Measurements from ENCODE around the gene CREB5. TPM values are rescaled to one million over a fixed set of nuclear protein-coding genes. Genes with fewer than 3 reads are reported as not detected.

The CREB5 gene
- total and polyA plus RNA-seq, 2 of the 8 experiments (the other 6 are each of a cell fraction or from before 2014, with no cell fraction given): 2.4 to 2.7 TPM

DNA sequence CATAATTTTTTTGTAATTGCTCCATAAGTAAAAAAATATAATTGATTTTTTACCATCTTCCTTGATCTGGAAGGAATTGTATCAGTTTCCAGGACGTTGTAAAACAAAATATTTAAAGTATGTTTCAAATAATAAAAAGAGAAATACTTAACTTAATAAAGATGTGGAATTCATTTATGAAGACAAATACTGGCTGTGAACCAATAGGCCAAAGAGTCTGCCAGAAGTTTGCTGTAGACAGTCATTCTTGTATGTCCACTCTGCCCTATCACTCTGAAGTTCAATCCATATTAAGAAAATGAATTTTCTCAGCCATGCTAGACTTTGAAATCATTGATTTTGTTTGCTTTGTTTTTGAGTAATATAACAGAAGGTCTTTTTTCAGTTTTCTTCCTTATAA lies 289.4 kb downstream of the CREB5 start:
- Histone ChIP-seq H4K5ac (ENCODE audit: insufficient read length, low read depth, low read length) (no peak overlapping the region), H3K79me2 (ENCODE audit: control insufficient read depth in 1 of 2, insufficient read depth in 2 of 2, low read length in 2 of 2) (no peaks in the 10 kb centered on the region), H2BK20ac (ENCODE audit: low read length) (no peak overlapping the region), H2AFZ (ENCODE audit: low read length) (no peak overlapping the region), H3K23ac (ENCODE audit: insufficient read length) (no peak overlapping the region), H3K4me3 (ENCODE audit: extremely low read depth in 1 of 4, insufficient read depth in 2 of 4, low read depth in 3 of 4, low read length in 4 of 4) (no peak overlapping the region), H2BK120ac (replicated peaks; ENCODE audit: low read depth, low read length) (no peak overlapping the region), H3K4me1 (replicated peaks in 1 of 4; ENCODE audit: control insufficient read depth in 3 of 4, insufficient read depth in 4 of 4, low read length in 3 of 4) (no peaks in the 10 kb centered on the region), H4K8ac (ENCODE audit: extremely low read depth, insufficient read depth, low read length) (no peak overlapping the region), H4K91ac (replicated peaks; ENCODE audit: insufficient read length, low read length) (no peak overlapping the region), H3K23me2 (ENCODE audit: low read depth, low read length) (no peaks in the 10 kb centered on the region), H2BK15ac (ENCODE audit: low read length) (no peak overlapping the region), H3K27ac (ENCODE audit: low read depth, low read length) (no peak overlapping the region), H3K4me2 (ENCODE audit: insufficient read depth in 1 of 2, low read depth in 2 of 2, low read length in 2 of 2) (no peak overlapping the region), H3K56ac (replicated peaks; ENCODE audit: insufficient read length, low read depth, low read length) (no peak overlapping the region), H3K18ac (ENCODE audit: extremely low read depth, low read length) (no peak overlapping the region), H3K9me3 (ENCODE audit: insufficient read depth in 2 of 2, low read depth in 1 of 2, low read length in 1 of 2) (no peaks in the 10 kb centered on the region), H2BK12ac (ENCODE audit: low read depth, low read length) (no peak overlapping the region), H4K20me1 (replicated peaks in 1 of 2; ENCODE audit: control insufficient read depth in 1 of 2, insufficient read depth in 2 of 2, low read length in 2 of 2) (no peaks in the 10 kb centered on the region), H3K79me1 (ENCODE audit: low read depth, low read length) (no peaks in the 10 kb centered on the region), H2BK5ac (ENCODE audit: low read depth, low read length) (no peak overlapping the region), H3K14ac (ENCODE audit: insufficient read length) (no peak overlapping the region), H2AK5ac (ENCODE audit: low read depth, low read length) (no peak overlapping the region), H3K9ac (replicated peaks in 1 of 4; ENCODE audit: extremely low read depth in 1 of 4, low read depth in 3 of 4, low read length in 3 of 4) (no peak overlapping the region), H3K36me3 (ENCODE audit: control insufficient read depth in 2 of 4, insufficient read depth in 4 of 4, low read length in 3 of 4) (no peaks in the 10 kb centered on the region; a peak in 1 of 8 replicates), H3K27me3 (replicated peaks in 1 of 4; ENCODE audit: control insufficient read depth in 3 of 4, extremely low read depth in 1 of 4, insufficient read depth in 3 of 4, low read length in 3 of 4) (no peaks in the 10 kb centered on the region), H3K4ac (replicated peaks; ENCODE audit: insufficient read length, low read depth, low read length) (no peak overlapping the region)
- no peak for DNase-seq (ENCODE audit: low read depth in 1 of 2, low spot score in 2 of 2)
- no peak for FAIRE-seq
- WGBS, 2 experiments (ENCODE audit: extremely low coverage in 1 of 2, insufficient coverage in 1 of 2, insufficient read length in 1 of 2, insufficient replicate concordance in 2 of 2, low coverage in 1 of 2, low lambda C conversion rate in 2 of 2, missing lambda C conversion rate in 1 of 2): 71% methylated on average over 1 of the region's 1 CpG; no CpG with 5 or more reads in 1 of the 2 experiments
- no peak for TF ChIP-seq CTBP2 (IDR thresholded peaks at IDR 0.05; ENCODE audit: borderline replicate concordance, insufficient read depth, insufficient read length, low read length)
- TF ChIP-seq SUZ12 (IDR thresholded peaks at IDR 0.05; ENCODE audit: low read length): no peak
- TF ChIP-seq MAFK (IDR thresholded peaks at IDR 0.05; ENCODE audit: low read depth, low read length): no peak
- no peak for TF ChIP-seq SP1 (IDR thresholded peaks at IDR 0.05; ENCODE audit: low read depth, low read length)
- no peak for TF ChIP-seq RBBP5 (IDR thresholded peaks at IDR 0.05; ENCODE audit: borderline replicate concordance, low read depth, low read length)
- no peak for TF ChIP-seq SP2 (IDR thresholded peaks at IDR 0.05; ENCODE audit: low read length)
- TF ChIP-seq CREB1 (IDR thresholded peaks at IDR 0.05): no peak
- TF ChIP-seq PHF8 (conservative IDR thresholded peaks at IDR 0.05; ENCODE audit: low read depth, low read length): no peak
- TF ChIP-seq POLR2A (IDR thresholded peaks at IDR 0.05; ENCODE audit: control extremely low read depth in 1 of 2, low read depth in 2 of 2, low read length in 2 of 2): no peak
- TF ChIP-seq KDM1A (IDR thresholded peaks at IDR 0.05; ENCODE audit: borderline replicate concordance, low read length): no peak
- TF ChIP-seq SRF (IDR thresholded peaks at IDR 0.05; ENCODE audit: low read depth, low read length): no peak
- no peak for TF ChIP-seq CHD1 (IDR thresholded peaks at IDR 0.05; ENCODE audit: low read depth, low read length)
- TF ChIP-seq TEAD4 (IDR thresholded peaks at IDR 0.05; ENCODE audit: low read depth, low read length): no peak
- CTCF ChIA-PET (ENCODE audit: partially characterized antibody): interaction anchor here (0.6 kb wide), 1 partner anchor 623 kb away, joined by 3 read pairs; no protein-coding TSS in a partner anchor
- POLR2A ChIA-PET (ENCODE audit: partially characterized antibody): no interaction called here
